Measurements from ENCODE around the gene MEF2A. TPM values are rescaled to one million over a fixed set of nuclear protein-coding genes. Genes with fewer than 3 reads are reported as not detected.
"Not testable (repeated sequence)": the region's sequence is repeated elsewhere in the genome, so short reads cannot be mapped to it uniquely, and the experiment has no call there.

The MEF2A gene
- polyA plus RNA-seq, 3 donors: 7.0 to 23.0 (median 22.0) TPM

DNA sequence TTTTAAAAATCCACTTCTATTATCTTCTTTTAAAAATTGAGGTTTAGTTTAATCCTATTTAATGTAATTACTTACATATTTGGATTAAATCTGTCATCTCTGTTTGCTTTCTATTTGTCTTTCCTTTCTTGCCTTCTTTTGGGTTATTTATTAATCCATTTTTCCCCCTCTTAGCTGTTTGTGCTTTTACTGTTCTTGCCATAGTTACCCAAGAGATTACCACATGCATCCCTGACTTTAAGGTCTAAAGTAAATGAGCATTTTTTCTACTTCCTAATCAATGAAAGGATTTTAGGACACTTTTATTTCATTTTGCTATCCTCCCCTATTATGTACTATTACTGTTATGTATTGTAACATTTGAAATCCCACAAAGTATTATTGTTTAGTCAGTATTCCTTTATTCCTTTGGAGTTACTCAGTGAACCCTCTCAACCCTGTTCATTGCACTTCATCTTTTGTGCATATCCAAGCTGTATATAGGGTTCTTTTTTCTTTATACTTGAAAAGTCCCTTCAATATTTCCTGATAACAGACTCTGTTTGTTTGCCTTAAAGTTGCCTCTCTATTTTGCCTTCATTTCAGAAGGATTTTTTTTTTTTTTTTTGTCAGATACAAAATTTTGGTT, 62.7 kb downstream of the MEF2A start:
- H3K27ac ChIP-seq (ENCODE audit: low read depth, low read length): no peak overlapping the region

DNA sequence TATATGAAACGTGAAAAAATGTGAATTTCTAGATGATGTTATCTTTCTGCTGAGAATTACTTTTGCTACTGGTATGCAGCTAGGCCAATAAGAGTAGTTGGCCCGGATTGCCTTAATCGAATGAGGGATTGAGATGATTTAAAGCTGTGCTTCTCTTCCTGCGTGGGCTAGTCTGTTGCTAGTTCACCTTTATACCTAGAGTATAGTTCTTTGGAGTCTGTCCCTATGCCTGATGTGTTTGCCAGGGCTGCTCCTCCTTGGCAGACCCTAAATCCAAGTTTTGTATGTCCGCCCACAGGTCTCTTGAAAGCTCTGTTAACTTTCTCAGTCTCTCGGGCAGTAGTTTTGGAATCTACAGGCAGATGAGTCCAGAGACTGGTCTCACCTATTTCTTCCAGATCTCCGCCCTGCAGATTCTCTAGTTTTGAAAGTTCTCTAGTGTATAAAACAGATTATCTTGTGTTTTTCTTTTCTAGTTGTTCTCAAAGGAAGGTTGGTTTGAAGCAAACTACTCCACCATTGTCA, 64.9 kb downstream of the MEF2A start:
- 81 to 88% (median 87%) methylated on average over 7 of the region's 7 CpGs for WGBS, 3 donors
- H3K27ac ChIP-seq (ENCODE audit: low read depth, low read length): no peak overlapping the region

DNA sequence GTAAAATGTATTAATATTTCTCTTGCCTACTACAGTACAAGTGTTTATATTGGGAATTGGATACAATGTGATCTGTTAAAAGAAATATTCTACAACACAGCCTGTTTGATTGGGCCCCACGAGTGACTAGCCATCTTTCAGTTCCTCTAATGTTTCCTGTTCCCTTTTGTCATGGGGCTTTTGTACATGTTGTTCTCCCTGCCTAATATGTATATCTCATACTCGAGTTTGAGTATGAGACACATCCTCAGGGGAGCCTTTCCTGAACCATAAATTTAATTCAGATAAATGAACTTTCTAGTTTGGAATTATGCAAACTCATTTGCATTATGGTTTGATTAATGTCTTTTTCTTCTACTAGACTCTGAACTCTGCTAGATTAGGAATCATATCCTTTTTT, 65.5 kb downstream of the MEF2A start:
- H3K27ac ChIP-seq (ENCODE audit: low read depth, low read length): no peak overlapping the region
- WGBS, 3 donors: 3 to 19% (median 4%) methylated on average over 2 of the region's 2 CpGs

DNA sequence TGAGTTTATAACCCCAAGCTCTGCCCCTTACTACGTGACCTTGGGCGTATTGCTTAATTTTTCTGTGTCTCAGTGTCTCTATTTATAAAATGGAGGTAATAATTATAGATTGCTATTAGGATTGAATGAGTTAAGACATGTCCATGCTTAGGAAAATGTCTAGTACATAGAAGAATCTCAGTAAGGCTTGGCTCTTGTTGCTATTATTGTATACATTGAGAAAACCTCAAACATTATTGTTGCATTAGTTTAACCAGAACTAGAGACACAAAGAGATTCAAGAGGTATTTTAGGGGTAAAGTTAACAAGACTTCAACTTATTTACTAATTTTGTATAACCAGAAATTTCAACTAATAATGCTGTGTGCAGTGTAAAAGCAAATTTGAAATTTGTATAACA, 66.7 kb downstream of the MEF2A start:
- H3K27ac ChIP-seq (ENCODE audit: low read depth, low read length): no peak overlapping the region
- 83 to 91% (median 85%) methylated on average over 2 of the region's 2 CpGs for WGBS, 3 donors

DNA sequence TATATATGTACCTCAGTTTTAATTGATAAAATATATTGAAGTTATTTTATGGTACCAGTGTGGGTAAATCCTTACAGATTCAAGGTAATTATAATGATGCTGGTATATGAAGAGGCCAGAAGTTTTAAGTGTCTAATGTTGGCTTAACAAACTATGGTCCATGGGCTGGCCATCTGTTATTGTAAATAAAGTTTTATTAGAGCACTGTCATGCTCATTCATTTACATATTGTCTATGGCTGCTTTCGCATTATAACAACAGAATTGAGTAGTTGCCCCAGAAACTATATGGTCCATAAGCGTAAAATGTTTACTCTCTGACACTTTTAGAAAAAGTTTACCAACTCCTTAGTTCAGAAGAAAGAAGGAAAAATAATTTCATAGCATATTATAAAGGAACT, 67.9 kb downstream of the MEF2A start:
- WGBS, 3 donors: 97 to 98% (median 97%) methylated on average over 2 of the region's 2 CpGs
- H3K27ac ChIP-seq (ENCODE audit: low read depth, low read length): no peak overlapping the region

DNA sequence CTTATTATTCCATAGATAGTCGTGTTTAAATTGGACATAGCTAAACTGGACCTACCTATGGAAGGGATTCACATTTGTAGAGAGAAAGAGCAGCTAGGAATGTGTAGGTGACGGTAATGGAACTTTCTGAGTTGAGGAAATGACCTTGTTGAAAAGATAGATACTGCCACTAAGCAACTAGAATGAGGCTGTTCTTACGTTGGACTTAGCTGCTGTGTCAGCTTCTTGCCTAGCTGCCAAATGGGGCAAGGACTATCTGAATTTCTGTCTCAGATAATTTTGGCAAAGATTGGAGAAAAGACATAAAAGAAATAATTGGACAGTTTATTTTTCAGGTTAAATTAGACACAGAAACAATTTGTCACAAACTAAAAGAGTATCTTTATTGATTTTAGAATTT, 68.8 kb downstream of the MEF2A start:
- 54 to 69% (median 66%) methylated on average over 3 of the region's 3 CpGs for WGBS, 3 donors
- no peak overlapping the region for H3K27ac ChIP-seq (ENCODE audit: low read depth, low read length)

DNA sequence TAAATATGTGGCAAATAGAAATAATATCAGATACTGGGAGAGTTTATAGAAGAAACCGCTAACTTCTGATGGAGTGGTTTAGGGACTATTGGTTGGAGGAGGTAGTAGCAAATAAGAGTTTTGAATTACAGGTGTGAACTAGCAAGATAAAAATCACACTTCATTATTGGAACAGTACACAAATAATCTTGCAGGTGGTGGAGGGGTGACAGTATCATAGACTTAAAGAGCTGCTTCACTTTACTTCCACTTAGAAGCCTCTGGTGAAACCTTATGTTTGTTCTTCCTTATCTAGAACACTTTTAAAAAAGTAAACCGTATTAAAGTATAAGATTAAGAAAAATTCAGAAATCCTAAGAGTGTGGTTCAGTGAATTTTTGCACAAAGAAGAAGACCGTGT, 69.4 kb downstream of the MEF2A start:
- H3K27ac ChIP-seq (ENCODE audit: low read depth, low read length): no peak overlapping the region
- 81 to 97% (median 96%) methylated on average over 3 of the region's 3 CpGs for WGBS, 3 donors

DNA sequence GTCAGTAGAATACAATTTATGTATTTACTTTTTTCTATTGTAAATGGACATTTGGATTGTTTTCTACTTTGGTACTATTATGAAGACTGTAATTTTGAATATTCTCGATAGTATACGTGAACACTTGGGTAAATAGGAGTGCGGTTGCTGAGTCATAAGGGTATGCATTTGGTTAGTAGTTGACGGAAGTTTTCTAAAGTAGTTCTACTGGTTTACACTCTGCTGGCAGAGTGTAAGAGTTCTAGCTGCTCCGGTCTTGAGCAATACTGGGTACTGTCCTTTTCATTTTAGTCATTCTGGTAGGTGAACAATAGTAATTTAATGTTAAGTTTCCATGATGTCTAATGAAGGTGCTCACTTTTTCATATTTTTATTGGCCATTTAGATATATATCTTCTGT, 70.0 kb downstream of the MEF2A start:
- no peak overlapping the region for H3K27ac ChIP-seq (ENCODE audit: low read depth, low read length)
- 92 to 96% (median 95%) methylated on average over 5 of the region's 5 CpGs for WGBS, 3 donors

DNA sequence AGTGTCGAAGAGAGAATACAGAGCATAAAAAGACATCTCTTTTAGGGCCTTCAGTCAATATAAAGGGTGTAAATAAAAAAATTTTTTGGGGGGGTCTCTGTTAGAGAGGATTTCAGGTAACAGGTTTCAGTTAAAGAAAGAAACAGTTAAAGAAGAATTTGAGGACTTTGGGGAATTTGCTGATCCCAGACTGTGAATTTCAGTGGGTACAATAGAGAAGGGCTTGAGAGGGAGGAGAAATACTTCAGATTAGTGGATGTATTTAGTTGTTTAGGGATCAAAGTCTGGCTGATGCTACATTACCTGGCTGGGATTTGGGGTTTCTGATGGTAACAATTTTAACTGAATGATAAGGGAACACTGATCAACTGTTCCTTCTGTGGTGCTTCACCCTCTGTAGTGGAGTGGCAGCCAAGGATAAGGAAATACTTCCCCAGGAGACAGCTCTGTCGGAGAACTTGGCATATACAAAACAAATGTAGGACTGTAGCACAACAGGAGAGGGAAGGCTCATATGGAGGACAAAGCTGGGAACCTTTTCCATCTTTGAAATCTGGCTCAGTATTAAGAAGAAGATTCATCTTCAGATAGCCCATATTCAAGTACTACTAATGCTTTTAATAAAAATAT, 79.2 kb downstream of the MEF2A start:
- 82 to 88% (median 83%) methylated on average over 2 of the region's 2 CpGs for WGBS, 3 donors
- H3K27ac ChIP-seq (ENCODE audit: low read depth, low read length): no peak overlapping the region

DNA sequence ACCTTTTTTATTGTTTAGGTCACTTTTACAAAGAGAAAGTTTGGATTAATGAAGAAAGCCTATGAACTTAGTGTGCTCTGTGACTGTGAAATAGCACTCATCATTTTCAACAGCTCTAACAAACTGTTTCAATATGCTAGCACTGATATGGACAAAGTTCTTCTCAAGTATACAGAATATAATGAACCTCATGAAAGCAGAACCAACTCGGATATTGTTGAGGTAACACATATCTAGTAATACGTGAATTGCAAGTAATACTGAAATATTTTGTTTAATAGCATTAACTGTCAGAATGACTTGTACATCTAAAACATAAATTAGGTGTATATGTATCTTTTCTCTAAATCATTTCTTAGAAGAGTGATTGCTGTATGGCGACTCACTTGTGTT, 79.8 kb downstream of the MEF2A start:
- no peak overlapping the region for H3K27ac ChIP-seq (ENCODE audit: low read depth, low read length)
- WGBS, 3 donors: 96 to 99% (median 98%) methylated on average over 3 of the region's 3 CpGs

DNA sequence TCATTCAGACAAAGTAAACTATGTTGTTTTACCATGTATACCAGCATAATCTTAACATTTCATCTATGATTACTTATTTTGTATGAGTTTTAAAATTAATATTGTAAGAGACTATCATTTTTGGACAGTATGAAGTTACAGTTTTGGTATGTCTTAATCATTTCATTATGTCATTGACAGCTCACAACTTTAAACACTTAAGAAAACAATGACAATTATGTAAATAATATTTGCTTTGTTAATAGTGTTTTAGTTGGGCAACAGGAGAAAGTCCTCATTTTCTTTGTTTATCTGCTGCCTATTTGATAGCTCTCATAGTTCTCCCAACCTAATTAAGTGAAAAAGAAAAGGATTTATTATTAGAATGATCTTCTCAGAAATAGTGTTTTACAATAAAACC, 80.2 kb downstream of the MEF2A start:
- H3K27ac ChIP-seq (ENCODE audit: low read depth, low read length): no peak overlapping the region

DNA sequence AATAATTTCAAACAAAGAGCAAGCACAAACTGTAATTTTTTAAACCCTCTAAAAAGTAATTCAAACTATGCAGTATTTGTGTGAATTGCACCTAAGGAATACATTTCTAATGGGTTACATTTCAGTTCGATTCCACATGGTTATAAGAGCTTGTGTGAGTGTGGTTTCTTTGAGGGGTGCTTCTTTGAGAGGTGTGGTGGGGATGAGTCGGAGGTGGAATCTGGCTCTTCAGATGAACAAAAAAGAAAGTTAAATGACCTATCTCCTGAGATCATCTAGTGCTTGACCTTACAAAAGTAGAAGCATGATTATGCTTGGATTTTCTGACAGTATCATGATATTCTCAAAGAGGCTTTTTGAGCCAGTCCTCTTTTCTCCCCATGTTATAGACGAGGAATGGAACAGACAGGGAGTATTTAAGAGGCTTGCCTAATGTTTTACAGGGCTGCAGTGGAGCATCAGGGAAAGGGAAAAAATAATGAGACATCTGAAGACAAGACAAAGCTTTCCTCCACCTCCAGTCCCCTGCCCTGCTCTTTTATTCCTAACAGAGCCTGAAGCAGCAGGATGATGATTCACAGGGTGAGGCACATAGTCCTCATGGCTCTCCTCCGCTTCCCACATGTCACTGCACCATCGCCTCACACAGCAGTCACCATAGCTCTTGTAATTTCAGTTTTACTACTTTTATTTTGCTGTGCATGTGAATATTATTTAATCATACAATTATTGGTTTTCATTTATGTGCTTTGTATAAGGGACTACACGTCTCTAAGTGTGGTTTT, 85.4 kb downstream of the MEF2A start:
- 92 to 97% (median 93%) methylated on average over 6 of the region's 6 CpGs for WGBS, 3 donors

DNA sequence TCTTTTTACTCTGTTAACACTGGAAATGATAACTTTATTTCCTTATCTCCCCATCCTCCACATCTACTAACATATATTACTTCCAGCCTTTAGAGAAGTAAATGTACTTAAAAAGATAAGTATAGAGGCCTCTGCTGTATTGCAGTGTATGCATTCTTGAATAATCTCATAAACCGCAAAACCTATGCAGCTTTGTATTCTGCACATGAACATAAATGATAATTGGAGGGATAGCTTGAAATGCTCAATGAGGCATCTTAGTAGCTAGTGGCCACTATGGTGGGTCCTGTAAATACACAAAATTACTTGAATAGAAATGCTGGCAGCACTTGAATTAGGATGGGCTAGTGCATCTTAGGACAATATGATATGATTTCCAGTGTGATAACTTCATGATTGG, 90.4 kb downstream of the MEF2A start:
- no peak overlapping the region for H3K27ac ChIP-seq (ENCODE audit: low read depth, low read length)
- 90 to 94% (median 94%) methylated on average over 1 of the region's 1 CpG for WGBS, 3 donors

More for the DNA sequence above, 85.4 kb downstream of the MEF2A start:
- no peak overlapping the region for H3K27ac ChIP-seq (ENCODE audit: low read depth, low read length)

DNA sequence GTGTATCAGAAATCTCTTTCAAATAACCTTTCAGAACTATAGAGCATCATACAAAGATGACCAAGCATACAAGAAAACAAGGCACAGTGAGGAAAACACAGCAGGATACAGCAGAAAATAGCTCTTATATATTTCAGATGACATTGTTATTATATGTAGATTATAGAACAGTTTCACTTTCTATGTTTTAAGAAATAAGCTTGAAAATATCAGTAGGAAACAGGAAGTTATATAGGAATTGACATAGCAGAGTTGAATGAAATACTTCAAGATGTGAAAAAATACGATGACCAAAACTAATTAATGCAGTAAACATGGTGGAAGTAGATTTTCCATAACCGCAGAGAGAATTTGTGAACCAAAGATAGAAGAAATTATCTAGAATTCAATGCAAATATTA, 92.2 kb downstream of the MEF2A start:
- 72 to 94% (median 91%) methylated on average over 2 of the region's 2 CpGs for WGBS, 3 donors

DNA sequence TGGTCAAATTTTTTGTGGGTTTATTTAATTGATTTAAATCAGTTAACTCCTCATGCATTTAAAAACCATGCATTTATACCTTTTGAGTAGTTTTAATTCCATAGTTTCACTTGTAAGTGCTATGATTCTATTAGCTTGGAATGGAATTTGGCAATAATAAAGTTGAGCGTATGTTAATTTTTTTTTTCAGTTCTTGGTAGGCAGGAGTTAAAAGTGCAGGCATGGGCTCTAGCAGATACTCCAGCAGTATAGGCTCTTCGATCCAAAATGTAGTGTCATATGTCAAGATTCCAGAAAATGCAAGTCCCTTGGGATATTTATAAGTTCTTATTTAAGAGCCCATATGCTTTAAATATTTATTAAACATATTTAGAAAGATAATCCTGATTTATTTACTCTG, 97.1 kb downstream of the MEF2A start:
- no peak overlapping the region for H3K27ac ChIP-seq (ENCODE audit: low read depth, low read length)
- WGBS, 3 donors: 73 to 83% (median 79%) methylated on average over 2 of the region's 2 CpGs

More for the DNA sequence above, 92.2 kb downstream of the MEF2A start:
- H3K27ac ChIP-seq (ENCODE audit: low read depth, low read length): no peak overlapping the region

DNA sequence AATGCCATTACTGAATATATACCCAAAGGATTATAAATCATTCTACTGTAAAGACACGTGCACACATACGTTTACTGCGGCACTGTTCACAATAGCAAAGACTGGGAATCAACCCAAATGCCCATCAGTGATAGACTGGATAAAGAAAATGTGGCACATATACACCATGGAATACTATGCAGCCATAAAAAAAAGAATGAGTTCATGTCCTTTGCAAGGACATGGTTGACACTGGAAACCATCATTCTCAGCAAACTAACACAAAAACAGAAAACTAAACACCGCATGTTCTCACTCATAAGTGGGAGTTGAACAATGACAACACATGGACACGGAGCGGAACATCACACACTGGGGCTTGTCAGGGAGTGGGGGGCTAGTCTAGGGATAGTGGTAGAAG, 100.3 kb downstream of the MEF2A start:
- not testable (repeated sequence) for H3K27ac ChIP-seq (ENCODE audit: low read depth, low read length)
- 97 to 99% (median 98%) methylated on average over 6 of the region's 6 CpGs for WGBS, 3 donors

DNA sequence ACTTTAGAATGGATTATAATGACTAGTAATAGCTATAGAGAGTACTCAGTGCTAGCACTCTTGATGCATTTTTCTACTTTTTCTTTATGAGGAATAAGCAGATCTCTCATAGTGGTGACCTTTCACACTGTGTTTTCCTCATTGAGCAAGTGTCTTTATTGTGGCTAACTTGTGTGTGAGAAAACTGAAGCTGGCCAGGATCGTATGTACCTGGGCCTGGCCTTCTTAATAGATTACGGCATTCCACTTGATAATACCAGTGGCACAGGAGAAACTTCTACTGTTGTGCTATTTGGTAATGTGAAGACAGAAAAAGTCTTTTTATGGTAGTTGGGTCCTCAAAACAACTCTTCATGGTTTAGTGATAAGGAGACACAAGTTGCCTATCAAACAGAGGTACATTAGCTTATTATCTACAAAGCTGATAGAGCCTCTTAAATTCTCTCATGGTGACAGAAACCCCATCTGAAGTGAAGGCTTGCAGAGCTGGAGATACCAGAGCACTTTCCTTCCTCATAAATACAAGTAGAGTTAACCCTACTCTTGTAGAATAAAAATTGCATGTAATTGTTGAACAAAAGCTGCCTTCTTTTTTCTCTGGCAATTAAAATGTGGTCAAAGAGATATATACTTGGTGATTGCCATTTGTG, 102.9 kb downstream of the MEF2A start:
- 43 to 92% (median 90%) methylated on average over 2 of the region's 2 CpGs for WGBS, 3 donors

DNA sequence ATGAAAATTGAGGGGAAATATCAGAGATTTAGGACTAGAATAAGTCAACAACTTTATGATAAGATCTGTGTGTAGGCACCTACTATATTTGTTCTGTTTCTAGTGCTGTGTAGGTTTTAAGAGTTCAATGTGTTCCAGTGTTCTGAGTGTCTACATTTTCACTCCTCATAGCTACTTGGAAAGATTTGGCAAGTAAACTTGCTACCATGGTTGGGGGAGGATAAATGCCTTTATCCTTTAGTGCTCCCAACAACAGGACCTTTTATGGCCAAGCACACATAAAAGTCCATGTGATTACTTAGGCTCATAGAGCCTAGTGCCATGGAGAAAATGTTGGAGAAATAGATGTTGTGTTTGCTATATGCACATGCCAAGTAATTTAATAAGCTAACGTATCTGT, 103.5 kb downstream of the MEF2A start:
- WGBS, 3 donors: 92 to 95% (median 93%) methylated on average over 1 of the region's 1 CpG
- H3K27ac ChIP-seq (ENCODE audit: low read depth, low read length): no peak overlapping the region

More for the DNA sequence above, 102.9 kb downstream of the MEF2A start:
- H3K27ac ChIP-seq (ENCODE audit: low read depth, low read length): no peak overlapping the region
